CD1c-positive myeloid dendritic cell (primary cell): ENCODE data around the gene NTM.

Experiments used
- DNase-seq: peaks from one replicate; pipeline ENCODE4 v3.0.0-alpha.2; 2016; ENCODE audit errors: extremely low spot score

NTM gene

DNA sequence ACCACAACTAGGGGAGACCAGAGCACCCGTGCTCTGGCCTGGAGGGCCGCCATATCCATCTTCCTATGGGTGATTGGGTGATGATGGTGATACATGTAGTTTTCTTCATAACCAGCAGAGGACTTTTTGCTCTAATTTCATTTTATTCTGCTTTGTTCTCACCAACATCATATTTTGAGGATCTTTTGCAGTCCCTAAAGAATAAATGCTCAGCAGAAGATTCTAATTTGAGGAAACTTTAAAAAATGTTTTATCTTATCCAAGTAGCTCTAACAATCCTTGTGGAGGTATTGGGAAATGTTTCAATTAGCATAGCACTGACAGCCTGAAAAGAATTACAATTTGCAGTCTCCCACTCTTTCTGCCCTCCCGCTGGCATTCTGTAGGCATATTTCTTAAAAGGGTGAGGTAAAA, 544.0 kb downstream of the NTM start:
- DNase-seq = no peak

DNA sequence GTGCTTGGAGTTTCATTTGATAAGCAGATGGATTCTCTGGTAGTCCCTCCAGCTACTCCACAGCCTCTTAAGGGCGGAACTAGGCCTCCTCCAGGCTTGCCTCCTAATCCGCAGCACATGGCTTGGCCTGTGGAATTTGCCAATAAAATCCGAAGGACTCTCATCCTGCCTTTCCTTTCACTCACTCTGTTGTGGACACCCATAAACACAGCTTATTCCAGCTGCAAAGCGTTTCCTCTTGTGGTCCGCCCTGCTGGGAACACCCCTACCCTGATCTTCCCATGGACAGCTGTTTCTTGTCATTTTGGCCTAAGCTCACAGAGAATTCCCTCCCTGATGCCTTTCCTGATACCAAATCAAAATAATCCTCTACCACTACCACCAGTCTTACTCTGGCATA, 546.2 kb downstream of the NTM start:
- DNase-seq = no peak

DNA sequence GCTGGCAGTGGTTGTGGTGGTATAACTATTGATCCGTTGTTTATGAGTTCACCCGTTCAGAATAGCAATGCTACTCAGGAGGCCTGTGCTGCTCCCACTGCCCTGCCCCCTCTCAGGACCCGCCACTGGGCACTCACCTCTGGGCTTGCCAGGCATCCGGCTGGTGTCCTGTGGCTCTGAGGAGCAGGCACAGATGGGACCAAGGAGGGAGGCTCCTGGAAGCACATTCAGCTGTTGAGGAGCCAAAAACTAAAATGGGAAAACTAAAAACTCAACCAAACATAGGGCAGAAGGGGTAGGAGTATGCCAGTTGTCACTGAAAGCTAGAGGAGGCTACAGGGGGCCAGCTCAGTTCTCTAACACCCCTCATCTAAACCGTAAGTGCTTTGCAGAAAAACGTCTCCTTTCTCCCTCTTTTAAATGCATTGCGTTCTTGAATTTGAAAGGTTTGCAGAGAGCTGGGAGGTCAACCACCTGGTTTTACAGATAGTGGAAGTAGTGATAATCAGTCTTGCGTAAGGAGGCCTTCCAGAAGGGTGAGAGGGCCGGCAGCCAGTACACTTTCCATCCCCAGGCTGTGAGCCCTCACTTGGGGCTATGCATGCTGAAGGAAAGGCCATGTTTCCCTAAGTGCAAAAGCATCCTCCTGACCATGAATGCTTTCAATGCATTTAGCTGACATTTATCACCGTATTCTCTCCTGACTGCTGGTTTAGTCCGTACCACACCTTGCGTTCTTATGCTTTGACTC, 547.4 kb downstream of the NTM start:
- DNase-seq = no peak

DNA sequence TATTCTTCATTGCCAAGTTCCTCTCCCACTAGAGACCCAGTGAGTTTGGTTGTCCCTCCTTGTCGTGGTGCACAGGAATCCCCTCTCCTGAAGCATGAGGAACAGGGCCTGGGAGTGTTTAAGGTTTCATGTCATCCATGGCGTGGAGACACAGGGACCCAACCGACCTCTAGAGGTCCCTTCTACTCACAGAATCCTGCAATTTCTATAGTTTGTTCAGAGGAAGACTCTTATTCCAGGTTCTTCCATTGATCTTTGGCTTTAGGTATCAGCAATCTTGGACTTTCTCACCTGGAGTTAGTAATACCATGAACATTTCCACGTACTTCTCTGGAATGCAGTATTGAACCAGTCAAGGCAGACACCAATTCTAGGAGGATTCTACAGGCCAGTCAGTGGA, 548.2 kb downstream of the NTM start:
- DNase-seq = no peak

DNA sequence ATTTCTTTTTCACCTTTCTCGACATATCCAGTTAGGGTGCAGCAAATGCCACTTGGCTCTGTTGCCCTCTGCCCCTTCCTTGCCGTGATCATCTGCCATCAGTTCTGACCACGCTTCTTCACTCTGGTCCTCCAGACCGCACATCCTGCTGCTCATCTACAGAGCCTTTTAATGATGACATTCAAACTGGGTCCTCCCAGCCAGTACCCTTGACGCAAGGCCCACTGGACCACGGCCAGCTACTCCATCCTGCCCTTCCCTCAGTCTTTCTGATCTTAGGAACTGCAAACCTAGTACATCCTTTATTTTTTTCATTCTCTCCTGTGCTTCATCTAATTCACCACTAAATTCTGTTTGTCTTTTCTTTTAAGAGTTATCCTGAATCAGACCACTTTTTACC, 551.8 kb downstream of the NTM start:
- no peak for DNase-seq

DNA sequence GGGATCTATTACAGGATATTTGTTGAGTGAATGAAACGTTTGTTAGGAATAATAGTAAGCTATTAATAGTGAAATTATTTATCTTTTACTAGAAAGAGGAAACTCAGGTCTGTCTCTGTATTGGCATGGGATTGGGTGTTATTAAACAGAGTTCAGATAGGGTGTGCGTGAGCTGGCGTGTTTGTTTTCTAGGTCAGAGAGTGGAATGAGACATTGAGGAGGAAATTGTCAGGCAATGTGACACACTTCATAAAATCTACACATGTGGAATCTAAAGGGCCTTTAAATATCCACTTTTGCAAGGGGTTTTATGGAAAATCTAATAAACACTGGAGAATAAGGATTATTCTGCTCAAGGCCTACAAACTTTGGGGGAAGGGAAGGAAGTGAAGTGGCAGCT, 552.9 kb downstream of the NTM start:
- DNase-seq = no peak

DNA sequence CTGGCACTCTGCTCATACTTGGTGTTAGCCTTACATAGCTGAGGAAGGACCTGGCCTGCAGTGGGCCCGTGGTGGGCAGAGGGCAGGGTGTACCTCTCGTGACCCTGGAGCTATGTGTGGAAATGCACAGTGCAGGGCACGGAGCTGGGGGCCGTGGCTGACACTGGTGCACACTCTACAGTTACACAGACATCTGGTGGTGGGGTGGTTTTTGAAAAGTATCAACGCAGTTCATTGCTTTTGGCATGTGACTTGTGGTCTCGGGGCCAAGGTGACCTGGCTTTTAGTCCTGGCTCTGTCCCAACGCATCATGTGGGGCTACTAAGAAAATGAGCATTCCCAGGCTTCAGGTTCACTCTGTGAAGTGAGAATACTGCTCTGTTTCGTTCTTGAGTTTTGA, 553.6 kb downstream of the NTM start:
- no peak for DNase-seq

DNA sequence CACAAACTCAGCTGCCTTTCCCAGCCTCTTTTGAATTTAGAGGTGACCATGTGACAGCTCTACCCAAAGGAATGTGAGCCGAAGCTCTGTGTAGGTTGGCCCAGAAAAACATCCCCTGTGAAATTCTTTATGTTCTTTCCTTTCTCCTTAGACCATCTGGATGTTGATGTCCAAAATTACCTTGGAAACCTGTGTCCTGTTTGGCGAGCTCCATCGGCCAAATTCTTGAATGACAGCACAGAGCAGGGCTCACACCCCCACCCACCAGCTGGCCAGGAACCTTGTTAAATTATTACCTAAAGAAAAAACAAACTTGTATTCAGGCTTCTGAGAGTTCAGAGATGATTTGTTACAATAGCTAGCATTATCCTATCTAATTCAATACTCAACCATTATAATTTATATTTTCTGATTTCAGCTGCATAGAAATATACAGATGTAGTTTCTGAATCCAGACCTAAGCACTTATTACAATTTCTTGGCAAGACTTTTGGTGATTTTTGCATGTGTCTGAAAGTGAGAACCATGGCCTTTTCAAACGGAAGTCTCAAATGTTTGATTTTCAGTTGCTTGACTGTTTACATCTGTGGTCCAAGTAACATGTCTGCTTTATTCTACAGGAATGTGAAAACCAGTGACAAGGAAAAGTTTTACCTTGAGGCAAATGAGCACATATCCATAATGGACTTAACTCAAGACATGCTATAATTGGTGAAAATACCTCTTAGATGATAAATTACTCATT, 554.2 kb downstream of the NTM start:
- DNase-seq = no peak

DNA sequence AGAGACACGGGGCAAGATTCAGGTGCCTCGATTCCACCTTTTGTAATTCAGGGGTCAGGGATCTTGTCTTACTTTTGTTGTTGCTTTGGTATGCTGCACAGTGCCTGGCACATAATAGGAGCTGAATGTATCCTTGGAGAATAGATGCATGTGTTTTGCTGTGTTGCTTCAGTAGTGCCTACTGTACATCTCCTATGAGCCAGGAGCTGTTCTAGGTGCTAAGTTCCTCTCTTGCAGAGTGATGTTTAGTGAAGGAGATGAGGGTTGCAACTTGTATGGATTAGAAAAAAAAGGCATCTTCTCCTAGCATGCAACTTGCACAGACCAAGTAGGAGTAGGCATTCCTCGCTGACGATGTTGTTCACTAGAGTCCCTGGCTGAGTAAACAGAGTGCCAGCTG, 555.4 kb downstream of the NTM start:
- no peak for DNase-seq

DNA sequence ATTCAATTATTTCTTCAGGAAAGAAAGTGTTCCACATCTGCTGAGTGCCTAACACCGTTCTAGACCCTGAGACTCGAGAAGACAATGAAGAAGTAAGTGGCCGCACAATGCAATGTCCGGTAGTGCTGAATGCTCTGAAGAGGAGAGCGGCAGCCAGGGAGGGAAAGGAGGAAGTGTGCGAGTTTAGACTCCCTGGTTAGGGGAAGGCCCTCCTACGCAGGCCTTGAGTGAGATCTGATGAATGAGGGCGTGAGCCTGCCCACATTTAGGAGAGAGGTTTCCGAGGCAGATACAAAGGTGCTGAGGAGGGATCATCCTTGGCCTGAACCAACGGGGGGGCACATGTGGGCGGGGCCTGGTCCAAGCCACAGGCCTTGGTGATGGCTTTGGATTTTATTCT, 558.6 kb downstream of the NTM start:
- peak; percentile 68 for DNase-seq

DNA sequence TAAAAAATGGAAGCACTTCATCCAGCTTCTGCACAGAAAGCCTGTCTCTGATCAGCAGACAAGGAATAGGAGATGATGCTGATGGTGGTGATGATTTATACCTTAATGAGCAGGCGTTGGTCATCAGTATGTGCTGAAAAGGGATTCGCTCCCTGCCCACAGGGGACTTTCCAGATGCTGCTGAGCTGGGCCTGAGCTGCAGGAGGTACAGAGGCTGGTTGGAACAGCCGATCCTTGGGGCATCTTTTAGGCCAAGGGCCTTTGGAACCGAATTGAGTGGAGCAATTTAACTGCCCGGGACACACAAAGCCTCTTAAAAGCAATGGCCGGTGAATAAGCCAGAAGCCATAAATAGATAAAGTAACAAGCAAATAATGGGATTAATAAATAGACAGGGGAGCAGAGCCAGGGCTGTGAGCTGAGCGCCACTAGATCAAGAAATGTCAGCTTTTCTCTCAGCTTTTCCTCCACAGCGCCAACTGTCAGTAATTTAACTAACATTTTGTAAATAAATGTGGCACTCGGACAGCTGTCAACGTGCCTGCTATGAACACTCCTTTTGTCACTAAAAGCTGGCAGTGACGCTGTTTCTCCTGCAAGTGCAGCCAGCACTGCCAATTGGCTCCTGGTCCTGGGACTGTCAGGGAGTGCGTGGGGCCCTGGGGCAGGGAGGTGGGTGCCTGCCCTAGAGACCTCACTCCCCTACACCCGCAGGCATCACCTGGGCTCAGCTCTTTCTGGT, 562.3 kb downstream of the NTM start:
- DNase-seq = no peak

DNA sequence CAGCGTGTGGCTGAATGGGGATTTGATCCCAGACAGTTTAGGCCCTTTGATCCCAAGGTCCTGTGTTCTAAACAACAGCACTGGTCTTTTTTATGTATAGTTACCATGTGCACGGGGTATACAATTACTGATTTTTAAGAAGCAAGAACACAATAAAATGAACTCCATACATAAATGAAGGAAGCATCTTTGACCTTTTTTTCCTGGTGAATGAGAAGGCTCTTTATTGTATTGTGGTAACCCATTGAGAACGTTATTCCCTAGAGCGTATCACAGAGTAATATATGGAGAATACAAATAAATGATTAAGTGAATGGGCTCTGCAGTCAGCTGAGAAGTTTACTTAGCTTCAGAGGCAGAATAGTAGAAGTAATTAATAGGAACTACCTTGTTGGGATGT, 563.6 kb downstream of the NTM start:
- DNase-seq = no peak

DNA sequence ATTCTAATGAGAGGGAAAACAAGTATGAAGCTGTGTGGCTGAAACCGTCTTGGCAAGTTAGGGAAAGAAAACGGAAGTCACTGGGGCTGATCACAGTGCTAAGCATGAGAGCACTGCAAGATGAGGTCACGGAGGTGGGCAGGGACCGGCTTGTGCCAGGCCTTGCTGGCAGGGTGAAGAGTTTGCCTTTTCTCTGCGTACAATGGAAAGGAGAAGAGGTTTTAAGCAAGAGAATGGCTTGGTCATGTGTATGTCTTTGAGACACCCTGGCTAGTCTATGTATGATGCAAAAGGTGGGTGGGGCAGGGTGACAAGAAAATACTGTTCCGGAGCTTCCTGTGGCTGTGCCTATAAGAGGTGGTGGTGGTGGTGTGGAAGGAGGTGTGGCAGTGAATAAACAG, 567.9 kb downstream of the NTM start:
- DNase-seq = peak; percentile 2

DNA sequence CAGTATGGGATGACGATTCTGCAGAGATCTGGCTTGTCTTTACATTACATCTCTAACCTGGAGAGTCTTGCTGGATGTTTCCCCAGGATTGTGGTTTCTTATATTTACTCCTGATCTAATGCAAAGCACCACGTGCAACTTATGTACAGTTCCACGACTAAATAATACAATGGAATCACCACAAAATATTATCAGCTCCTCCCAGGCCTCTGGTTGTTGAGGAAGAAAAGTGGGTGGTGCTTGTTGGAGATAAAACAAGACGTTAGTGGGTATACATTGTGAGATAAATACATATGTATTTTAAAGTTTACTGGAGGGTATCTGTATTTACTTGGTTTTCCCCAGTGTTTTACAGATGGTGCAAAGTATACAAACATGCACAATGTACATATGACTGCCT, 569.7 kb downstream of the NTM start:
- DNase-seq = no peak

DNA sequence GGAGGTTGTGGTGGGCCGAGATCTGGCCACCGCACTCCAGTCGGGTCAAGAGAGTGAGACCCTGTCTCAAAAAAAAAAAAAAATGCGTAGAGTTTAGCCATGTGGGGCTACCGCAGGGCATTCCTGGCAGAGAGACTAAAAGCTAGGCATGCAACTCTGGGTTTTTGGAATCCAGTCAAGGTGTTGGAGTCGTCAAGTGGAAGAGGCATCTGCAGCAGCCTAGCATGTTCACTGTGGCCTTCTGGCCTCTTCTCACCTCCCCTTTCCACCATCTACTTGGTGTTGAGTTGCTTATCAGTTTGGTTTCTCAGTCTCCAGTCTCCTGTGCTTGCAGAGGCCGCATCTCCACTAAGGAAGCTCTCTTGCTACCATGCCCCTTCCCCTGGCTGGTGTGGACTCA, 572.5 kb downstream of the NTM start:
- DNase-seq = no peak

DNA sequence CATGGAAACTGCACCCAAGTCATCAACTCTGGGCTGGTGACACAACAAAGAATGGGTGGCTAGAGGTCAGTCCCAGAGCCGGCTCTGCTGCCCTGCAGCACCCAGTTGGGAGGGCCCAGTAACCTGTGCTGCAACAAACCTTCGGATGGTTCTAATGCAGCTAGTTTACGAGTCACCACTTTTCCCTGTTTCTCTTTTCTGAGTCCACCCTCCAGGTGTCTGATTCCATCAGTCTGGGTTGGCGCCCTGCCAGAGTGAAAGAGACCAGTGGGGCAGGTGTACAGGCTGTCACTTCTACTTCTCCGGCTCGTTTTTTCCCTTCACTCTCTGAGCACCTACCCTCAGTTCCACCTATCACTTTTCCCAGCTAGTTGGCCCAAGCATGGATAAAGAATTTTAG, 572.9 kb downstream of the NTM start:
- DNase-seq = no peak

DNA sequence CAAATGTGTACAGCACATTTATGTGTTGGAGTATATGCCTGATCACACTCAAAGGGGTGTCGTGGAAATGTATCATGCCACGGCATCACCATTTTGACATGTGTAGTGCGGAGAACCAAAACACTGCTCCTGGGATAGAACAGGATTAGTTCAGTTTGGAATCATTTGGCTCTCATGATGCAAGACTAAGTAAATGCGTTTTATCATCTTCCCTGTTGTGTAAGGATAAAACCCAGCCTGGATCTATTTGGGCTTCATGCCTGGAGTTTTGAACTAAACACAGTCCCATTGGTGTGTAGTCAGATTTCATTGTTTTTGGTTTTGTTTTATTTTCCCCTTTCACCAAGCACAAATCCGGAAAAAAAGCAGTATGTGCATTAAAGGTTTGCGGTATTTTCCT, 574.3 kb downstream of the NTM start:
- DNase-seq = no peak

DNA sequence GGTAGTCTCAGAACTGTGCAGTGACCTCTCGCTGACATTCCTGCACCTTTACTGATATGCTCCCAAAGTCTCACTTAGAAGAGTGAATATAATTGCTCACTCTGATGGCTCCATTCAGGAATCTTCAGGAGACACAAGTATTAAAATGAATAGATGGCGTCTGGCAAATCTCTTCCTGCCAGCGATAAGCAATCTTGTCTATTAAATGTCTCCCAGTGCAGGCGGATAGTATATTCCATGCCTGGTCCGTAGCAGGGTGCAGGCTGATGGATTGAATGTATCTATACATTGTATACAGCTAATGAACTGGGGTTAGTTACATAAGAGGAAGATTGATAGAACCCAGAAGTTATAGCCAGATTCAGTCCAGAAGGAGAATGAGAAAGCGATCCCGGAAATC, 575.3 kb downstream of the NTM start:
- no peak for DNase-seq

DNA sequence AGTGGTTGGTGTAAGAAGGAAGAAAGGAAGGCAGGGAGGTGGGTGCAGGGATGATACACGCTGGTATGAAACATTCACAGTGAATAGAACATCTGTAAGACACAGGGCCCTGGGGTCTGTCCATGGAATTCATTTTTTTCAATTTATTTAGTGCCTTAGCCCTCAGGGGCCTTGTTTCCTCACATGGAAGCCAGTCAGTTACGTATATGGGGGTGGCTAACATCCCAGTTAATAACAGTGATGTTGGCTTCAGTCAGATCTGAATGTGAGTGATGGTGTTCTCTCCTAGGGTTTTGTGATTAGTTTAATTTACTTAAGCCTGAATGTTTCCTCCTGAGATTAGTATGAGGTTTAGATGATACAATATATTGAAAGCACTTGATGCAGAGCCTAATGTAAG, 577.1 kb downstream of the NTM start:
- DNase-seq = no peak

DNA sequence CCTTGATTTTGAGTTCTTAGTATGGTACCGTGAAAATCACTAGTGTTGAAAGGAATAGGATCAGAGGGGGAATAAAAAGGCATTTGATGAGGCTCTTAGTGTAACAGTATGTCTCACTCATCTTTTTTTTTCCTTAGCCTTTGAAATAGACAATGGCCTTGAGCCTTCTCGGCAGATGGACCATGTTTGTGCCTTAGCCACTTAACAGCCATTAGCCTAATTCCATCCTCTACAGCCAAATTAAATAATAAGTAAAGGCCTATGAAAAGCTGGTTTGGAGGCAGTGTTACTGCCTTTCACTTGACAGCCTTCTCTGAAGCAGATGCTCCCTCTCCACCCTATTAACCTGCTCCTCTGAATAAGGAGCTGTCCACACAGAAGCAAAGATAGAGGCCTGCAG, 580.7 kb downstream of the NTM start:
- no peak for DNase-seq

DNA sequence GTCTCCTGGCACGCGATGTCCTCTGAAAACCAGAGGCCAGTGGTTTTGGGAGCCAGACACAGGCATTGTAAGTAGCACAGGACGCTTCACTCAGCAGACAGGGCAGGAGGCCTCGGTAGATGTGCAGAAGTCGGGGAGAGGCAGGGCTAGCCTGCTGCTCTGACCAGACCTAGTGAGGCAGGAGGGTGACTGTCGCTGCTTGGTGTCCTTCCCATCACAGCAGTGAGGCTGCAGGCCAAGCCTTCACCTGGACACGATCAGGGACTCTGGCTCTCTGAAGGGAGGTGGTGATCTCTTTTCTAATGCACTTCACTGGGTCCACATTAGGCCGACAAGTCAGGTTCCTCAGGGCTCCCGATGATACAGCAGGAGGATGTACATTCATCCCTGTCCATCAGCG, 583.7 kb downstream of the NTM start:
- DNase-seq = no peak

DNA sequence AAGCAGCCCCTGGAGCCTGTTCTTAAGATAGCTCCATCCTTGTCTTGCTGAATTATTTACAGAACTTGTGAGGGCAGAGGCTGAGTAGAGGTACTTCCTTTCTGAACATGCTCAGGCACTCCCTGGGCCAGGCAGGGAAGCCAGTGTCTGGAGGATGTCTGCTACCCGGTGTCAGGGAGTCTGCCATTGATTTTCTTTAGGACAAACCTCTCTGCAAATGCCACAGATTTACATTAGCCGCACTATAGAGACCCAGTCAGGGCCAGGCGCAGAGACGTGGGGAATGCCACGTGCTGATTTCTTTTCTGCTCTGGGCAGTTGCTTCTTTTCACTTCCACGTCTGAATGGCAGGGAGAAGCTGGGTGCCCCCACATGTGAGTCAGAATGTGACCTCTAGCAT, 585.5 kb downstream of the NTM start:
- DNase-seq = no peak

DNA sequence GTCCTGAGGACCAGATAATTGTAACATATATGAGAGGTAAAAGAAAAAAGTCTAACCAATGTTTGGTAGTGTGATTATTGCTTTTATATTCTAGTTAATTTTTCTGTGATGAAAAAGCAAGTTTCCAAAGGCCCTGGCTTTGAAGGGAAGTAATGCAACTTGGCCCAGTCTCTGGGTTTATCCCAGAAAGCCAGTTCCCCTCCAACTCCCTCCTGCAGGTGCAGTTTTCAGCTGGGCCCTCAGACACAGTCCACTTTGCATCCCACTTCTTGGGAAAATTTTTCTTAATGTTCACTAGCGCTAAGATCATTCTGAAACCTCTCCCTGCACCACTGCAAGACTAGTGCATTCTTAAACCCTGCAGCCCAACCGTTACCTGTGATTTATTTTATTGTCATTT, 586.8 kb downstream of the NTM start:
- DNase-seq = no peak
